K562 (cell line): ENCODE results near the gene CTDNEP1. TPM values are rescaled to one million over a fixed set of nuclear protein-coding genes. Genes with fewer than 3 reads are reported as not detected.

Experiments
- ATAC-seq: fragments of 200-7000 bp; cut with Tn5 transposase; 3 replicates; pipeline ENCODE4 v1.9.1; 2020; ENCODE audit warnings: moderate library complexity
- BruUV-seq: library from RNA; stranded (reverse); fragments of 400-500 nt; replicated peaks from 2 replicates; lab custom pipeline; 2021; lab: Mats Ljungman, UMichigan
- CTCF ChIA-PET: fragments of 300-600 bp; formaldehyde crosslinking; extraction: SDS; loops from one replicate; lab custom pipeline; 2021; ENCODE audit warnings: low intra/inter-chr PET ratio; lab: Yijun Ruan, JAX
- POLR2A ChIA-PET: fragments of 300-600, 350-650 bp; sonication (Branson Sonifier 250); formaldehyde crosslinking; extraction: SDS; loops from one replicate; lab custom pipeline; 2021; ENCODE audit warnings: antibody characterized with exemption, inconsistent platforms; lab: Yijun Ruan, JAX
- DNase-seq, 4 experiments: peaks; one replicate each; pipeline versions ENCODE4 v3.0.0 to v3.0.0-alpha.2; 2011 to 2018; ENCODE audit warnings: low spot score in 3 of 4, mixed read lengths in 3 of 4; ENCODE audit errors: extremely low read depth in 1 of 4
- FAIRE-seq: peaks from 2 replicates; lab custom pipeline; 2011; peaks lifted over from hg19 to GRCh38; lab: Jason Lieb, UNC
- H2AFZ ChIP-seq: 2 replicates; pipeline ENCODE4 v1.6.0; 2011; ENCODE audit warnings: low read depth, low read length, control low read depth, inconsistent platforms
- H3K27ac ChIP-seq: fragments of 200-600 bp; 3 replicates; pipeline ENCODE4 v1.8.0; 2011; ENCODE audit warnings: low read depth, mild to moderate bottlenecking, control low read depth, inconsistent platforms, low read length, moderate library complexity, mixed read lengths; ENCODE audit errors: extremely low read depth
- H3K27me3 ChIP-seq, 2 experiments: fragments of 300-600 bp in 1 of 2; 2 replicates in 1 of 2; 3 replicates in 1 of 2; pipeline versions ENCODE4 v1.6.0 to v1.8.0; 2011; ENCODE audit warnings: inconsistent platforms in 2 of 2, low read length in 2 of 2, mild to moderate bottlenecking in 1 of 2, mixed read lengths in 1 of 2, moderate library complexity in 1 of 2; ENCODE audit not compliant: control insufficient read depth in 2 of 2, insufficient read depth in 2 of 2
- H3K36me3 ChIP-seq: fragments of 300-600 bp; 3 replicates; pipeline ENCODE4 v1.8.0; 2011; ENCODE audit warnings: mild to moderate bottlenecking, low read length, inconsistent platforms; ENCODE audit not compliant: control insufficient read depth, insufficient read depth
- H3K4me1 ChIP-seq, 2 experiments: fragments of 200-600 bp in 1 of 2; replicated peaks in 1 of 2; 2 replicates in 1 of 2; 3 replicates in 1 of 2; pipeline versions ENCODE4 v1.5.1 to v1.8.0; 2011; ENCODE audit warnings: inconsistent platforms in 2 of 2, low read length in 2 of 2, mild to moderate bottlenecking in 1 of 2, mixed read lengths in 1 of 2, moderate library complexity in 1 of 2; ENCODE audit not compliant: control insufficient read depth in 2 of 2, insufficient read depth in 2 of 2
- H3K4me2 ChIP-seq: 2 replicates; pipeline ENCODE4 v1.6.1; 2011; ENCODE audit warnings: low read length, control low read depth, inconsistent platforms, mixed read lengths; ENCODE audit not compliant: insufficient read depth
- H3K4me3 ChIP-seq: fragments of 200-600 bp; sonication (generic), shearing (Covaris generic); 2 replicates; pipeline ENCODE4 v1.5.1; 2016; ENCODE audit warnings: control low read depth, inconsistent platforms
- H3K79me2 ChIP-seq: fragments of 200-600 bp; 3 replicates; pipeline ENCODE4 v1.8.0; 2011; ENCODE audit warnings: low read length, inconsistent platforms; ENCODE audit not compliant: control insufficient read depth, insufficient read depth
- H3K9ac ChIP-seq, 2 experiments: 2 replicates each; pipeline versions ENCODE4 v1.6.0 to v1.6.1; 2011; ENCODE audit warnings: low read depth in 2 of 2, low read length in 2 of 2, control low read depth in 1 of 2, inconsistent platforms in 1 of 2, mild to moderate bottlenecking in 1 of 2, mixed read lengths in 1 of 2; ENCODE audit not compliant: insufficient read depth in 1 of 2
- H3K9me1 ChIP-seq: one replicate; pipeline ENCODE4 v1.6.0; 2011; ENCODE audit warnings: inconsistent platforms, mild to moderate bottlenecking, low read length, moderate library complexity; ENCODE audit not compliant: control insufficient read depth, insufficient read depth
- H3K9me3 ChIP-seq: replicated peaks from 2 replicates; pipeline ENCODE4 v1.5.1; 2011; ENCODE audit warnings: low read depth, low read length, inconsistent platforms; ENCODE audit not compliant: control insufficient read depth, insufficient read depth
- H4K20me1 ChIP-seq: replicated peaks from 2 replicates; pipeline ENCODE4 v1.6.1; 2011; ENCODE audit warnings: low read length, inconsistent platforms, mixed read lengths; ENCODE audit not compliant: control insufficient read depth, insufficient read depth
- CTBP1 ChIP-seq: fragments of 450-650 bp; IDR thresholded peaks from 2 replicates; pipeline ENCODE4 v1.6.1; 2016; ENCODE audit warnings: borderline replicate concordance
- DIDO1 ChIP-seq: fragments of 450-650 bp; IDR thresholded peaks from 2 replicates; pipeline ENCODE4 v1.6.1; 2016; ENCODE audit warnings: low read depth, missing biosample characterization, missing genetic modification characterization
- MEF2D ChIP-seq: conservative IDR thresholded peaks from 2 replicates; pipeline ENCODE4 v1.6.1; 2016; ENCODE audit warnings: low read depth, missing genetic modification characterization, missing compliant biosample characterization
- MEIS2 ChIP-seq: fragments of 450-650 bp; IDR thresholded peaks from 2 replicates; pipeline ENCODE4 v1.6.1; 2014; ENCODE audit warnings: mild to moderate bottlenecking; ENCODE audit not compliant: partially characterized antibody
- POLR2AphosphoS2 ChIP-seq: IDR thresholded peaks from 2 replicates; pipeline ENCODE4 v1.6.1; 2012; ENCODE audit warnings: low read length, improper control_type of control experiment
- XRCC3 ChIP-seq: fragments of 450-650 bp; IDR thresholded peaks from 2 replicates; pipeline ENCODE4 v1.6.1; 2017; ENCODE audit warnings: mild to moderate bottlenecking, moderate library complexity
- ZNF324 ChIP-seq: fragments of 250-450 bp; sonication (Bioruptor Pico); IDR thresholded peaks from 2 replicates; pipeline ENCODE4 v1.4.0; 2020; ENCODE audit warnings: mild to moderate bottlenecking
- WGBS: fragments of 100-300 bp; shearing (Covaris generic); methylation state at CpG from one replicate; pipeline ENCODE4 v1.1.6; 2016; ENCODE audit warnings: low coverage, mixed read lengths; ENCODE audit not compliant: insufficient coverage; ENCODE audit errors: missing lambda C conversion rate; 5-methylcytosine and 5-hydroxymethylcytosine counted together
- in situ Hi-C: fragments of 300-500 bp; cut with MboI; formaldehyde crosslinking; loops from 4 replicates; pipeline ENCODE4 v1.15.0; 2018; ENCODE audit warnings: inconsistent platforms, mixed read lengths
- intact Hi-C: fragments of 100-400 bp; cut with micrococcal nuclease; formaldehyde crosslinking; loops from 2 replicates; pipeline ENCODE4 v1.14.2; 2022
- polyA plus RNA-seq, 8 experiments: library from polyadenylated mRNA; depleted of rRNA in 4 of 8; stranded (reverse) in 5 of 8; unstranded in 3 of 8; fragments of >200 nt; fragmentation: Nextera tagmentation in 2 of 8; fragmentation: Illumina TruSeq in 1 of 8; extraction: Ambion mirVana in 2 of 8; extraction: Trizol in 1 of 8; gene quantifications; 2 replicates each; pipeline versions ENCODE4 v1.2.1 to v1.2.3, GENCODE V29; 2011 to 2014; ENCODE audit warnings: inconsistent platforms in 1 of 8, missing spikeins in 1 of 8
- total RNA-seq, 7 experiments: library from RNA; depleted of rRNA in 6 of 7; stranded (reverse); fragments of >200 nt in 6 of 7; fragmentation: Illumina TruSeq in 2 of 7; extraction: Trizol in 2 of 7; gene quantifications; 2 replicates each; pipeline versions ENCODE4 v1.2.1 to v1.2.3, GENCODE V29; 2011 to 2021; ENCODE audit warnings: low replicate concordance in 1 of 7
- TF ChIP-seq, protein P1 (sequence below): IDR thresholded peaks from 2 replicates; pipeline ENCODE4 v1.6.1; 2016; ENCODE audit warnings: missing genetic modification characterization, missing compliant biosample characterization
- TF ChIP-seq, protein P2 (sequence below), 2 experiments: fragments of 450-650 bp; conservative IDR thresholded peaks; 2 replicates each; pipeline ENCODE4 v1.6.1; 2017; ENCODE audit warnings: mild to moderate bottlenecking in 2 of 2, moderate library complexity in 2 of 2
- TF ChIP-seq, protein P3 (sequence below), 3 experiments: IDR thresholded peaks in 2 of 3; conservative IDR thresholded peaks in 1 of 3; 2 replicates each; pipeline ENCODE4 v1.5.1; 2011 to 2012; ENCODE audit warnings: low read length in 3 of 3, mild to moderate bottlenecking in 3 of 3, control low read depth in 2 of 3, improper control_type of control experiment in 1 of 3, inconsistent platforms in 1 of 3, low read depth in 1 of 3, mixed read lengths in 1 of 3, moderate library complexity in 1 of 3; ENCODE audit not compliant: insufficient read depth in 2 of 3
- TF ChIP-seq, protein P4 (sequence below): fragments of 250-450 bp; sonication (Bioruptor Pico); IDR thresholded peaks from 2 replicates; pipeline ENCODE4 v1.9.0; 2021; ENCODE audit warnings: mild to moderate bottlenecking, inconsistent platforms

CTDNEP1 gene
- total and polyA plus RNA-seq, 9 of the 15 experiments (the other 6 are each of a cell fraction or from before 2014, with no cell fraction given) = 10.7 to 150 (median 28.5) TPM

DNA sequence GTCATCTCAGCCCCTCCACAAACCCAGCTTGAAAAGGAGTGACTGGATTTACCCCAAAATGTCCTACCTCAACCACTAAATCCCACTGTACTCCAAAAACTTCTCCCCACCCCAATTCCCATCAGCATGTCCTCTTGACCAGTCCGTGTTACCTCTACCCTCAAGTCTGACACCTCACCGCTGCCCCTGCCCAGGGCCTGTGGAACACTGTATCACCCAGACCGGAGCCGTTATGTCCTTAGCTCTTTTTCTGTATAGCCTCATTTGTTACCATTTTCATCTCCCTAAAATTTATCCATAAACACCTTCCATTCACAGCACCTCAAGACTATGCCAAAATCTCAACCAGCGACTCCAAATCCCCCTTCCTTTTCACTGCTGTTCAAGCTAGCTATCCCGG is 14.7 kb downstream of the CTDNEP1 start:
- POLR2A ChIA-PET = interaction anchor here (6.6 kb wide), 1 partner anchor 14 kb away, joined by 73 read pairs; the partner anchor contains the start of genes ACADVL and DLG4
- no peak overlapping the region for H2AFZ ChIP-seq
- peaks cover 10% of the 10 kb centered on the region for H4K20me1 ChIP-seq
- H3K4me1 ChIP-seq = peaks cover 31 to 42% of the 10 kb centered on the region in 2 experiments; a peak in 4 of 5 replicates
- H3K36me3 ChIP-seq = peaks cover 54% of the 10 kb centered on the region; the same call in 2 of the 3 replicates
- no peak for FAIRE-seq
- BruUV-seq = no TSS peak
- intact Hi-C loops = loop anchor here (5.0 kb wide), 1 partner anchor 45 kb away; the partner anchor contains the start of gene SLC2A4
- H3K27ac ChIP-seq = peak overlapping the region; percentile 94; the same call in 2 of the 3 replicates
- 84% methylated on average over 6 of the region's 6 CpGs for WGBS
- H3K4me3 ChIP-seq = no peak overlapping the region
- in situ Hi-C loops = no loop called here
- peaks cover 93% of the 10 kb centered on the region for H3K79me2 ChIP-seq
- no peak for DNase-seq
- CTCF ChIA-PET = no interaction called here
- peaks cover 4% of the 10 kb centered on the region for H3K9me1 ChIP-seq
- TF ChIP-seq MEF2D (tag) (no peak), XRCC3 (no peak), CTBP1 (no peak), DIDO1 (no peak), ZNF324 (CRISPR knock-in tag) (no peak), POLR2AphosphoS2 (no peak), MEIS2 (no peak)
- TF ChIP-seq, protein P1, sequence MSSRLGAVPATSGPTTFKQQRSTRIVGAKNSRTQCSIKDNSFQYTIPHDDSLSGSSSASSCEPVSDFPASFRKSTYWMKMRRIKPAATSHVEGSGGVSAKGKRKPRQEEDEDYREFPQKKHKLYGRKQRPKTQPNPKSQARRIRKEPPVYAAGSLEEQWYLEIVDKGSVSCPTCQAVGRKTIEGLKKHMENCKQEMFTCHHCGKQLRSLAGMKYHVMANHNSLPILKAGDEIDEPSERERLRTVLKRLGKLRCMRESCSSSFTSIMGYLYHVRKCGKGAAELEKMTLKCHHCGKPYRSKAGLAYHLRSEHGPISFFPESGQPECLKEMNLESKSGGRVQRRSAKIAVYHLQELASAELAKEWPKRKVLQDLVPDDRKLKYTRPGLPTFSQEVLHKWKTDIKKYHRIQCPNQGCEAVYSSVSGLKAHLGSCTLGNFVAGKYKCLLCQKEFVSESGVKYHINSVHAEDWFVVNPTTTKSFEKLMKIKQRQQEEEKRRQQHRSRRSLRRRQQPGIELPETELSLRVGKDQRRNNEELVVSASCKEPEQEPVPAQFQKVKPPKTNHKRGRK = no peak
- TF ChIP-seq, protein P2, sequence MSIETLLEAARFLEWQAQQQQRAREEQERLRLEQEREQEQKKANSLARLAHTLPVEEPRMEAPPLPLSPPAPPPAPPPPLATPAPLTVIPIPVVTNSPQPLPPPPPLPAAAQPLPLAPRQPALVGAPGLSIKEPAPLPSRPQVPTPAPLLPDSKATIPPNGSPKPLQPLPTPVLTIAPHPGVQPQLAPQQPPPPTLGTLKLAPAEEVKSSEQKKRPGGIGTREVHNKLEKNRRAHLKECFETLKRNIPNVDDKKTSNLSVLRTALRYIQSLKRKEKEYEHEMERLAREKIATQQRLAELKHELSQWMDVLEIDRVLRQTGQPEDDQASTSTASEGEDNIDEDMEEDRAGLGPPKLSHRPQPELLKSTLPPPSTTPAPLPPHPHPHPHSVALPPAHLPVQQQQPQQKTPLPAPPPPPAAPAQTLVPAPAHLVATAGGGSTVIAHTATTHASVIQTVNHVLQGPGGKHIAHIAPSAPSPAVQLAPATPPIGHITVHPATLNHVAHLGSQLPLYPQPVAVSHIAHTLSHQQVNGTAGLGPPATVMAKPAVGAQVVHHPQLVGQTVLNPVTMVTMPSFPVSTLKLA (conservative IDR thresholded peaks at IDR 0.05) = no peak
- TF ChIP-seq, protein P3, sequence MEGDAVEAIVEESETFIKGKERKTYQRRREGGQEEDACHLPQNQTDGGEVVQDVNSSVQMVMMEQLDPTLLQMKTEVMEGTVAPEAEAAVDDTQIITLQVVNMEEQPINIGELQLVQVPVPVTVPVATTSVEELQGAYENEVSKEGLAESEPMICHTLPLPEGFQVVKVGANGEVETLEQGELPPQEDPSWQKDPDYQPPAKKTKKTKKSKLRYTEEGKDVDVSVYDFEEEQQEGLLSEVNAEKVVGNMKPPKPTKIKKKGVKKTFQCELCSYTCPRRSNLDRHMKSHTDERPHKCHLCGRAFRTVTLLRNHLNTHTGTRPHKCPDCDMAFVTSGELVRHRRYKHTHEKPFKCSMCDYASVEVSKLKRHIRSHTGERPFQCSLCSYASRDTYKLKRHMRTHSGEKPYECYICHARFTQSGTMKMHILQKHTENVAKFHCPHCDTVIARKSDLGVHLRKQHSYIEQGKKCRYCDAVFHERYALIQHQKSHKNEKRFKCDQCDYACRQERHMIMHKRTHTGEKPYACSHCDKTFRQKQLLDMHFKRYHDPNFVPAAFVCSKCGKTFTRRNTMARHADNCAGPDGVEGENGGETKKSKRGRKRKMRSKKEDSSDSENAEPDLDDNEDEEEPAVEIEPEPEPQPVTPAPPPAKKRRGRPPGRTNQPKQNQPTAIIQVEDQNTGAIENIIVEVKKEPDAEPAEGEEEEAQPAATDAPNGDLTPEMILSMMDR (IDR thresholded peaks at IDR 0.05 in 2 of 3, conservative IDR thresholded peaks at IDR 0.05 in 1 of 3; ENCODE audit: insufficient read depth in 2 of 3, low read depth in 1 of 3, low read length in 3 of 3) = no peak
- TF ChIP-seq, protein P4, sequence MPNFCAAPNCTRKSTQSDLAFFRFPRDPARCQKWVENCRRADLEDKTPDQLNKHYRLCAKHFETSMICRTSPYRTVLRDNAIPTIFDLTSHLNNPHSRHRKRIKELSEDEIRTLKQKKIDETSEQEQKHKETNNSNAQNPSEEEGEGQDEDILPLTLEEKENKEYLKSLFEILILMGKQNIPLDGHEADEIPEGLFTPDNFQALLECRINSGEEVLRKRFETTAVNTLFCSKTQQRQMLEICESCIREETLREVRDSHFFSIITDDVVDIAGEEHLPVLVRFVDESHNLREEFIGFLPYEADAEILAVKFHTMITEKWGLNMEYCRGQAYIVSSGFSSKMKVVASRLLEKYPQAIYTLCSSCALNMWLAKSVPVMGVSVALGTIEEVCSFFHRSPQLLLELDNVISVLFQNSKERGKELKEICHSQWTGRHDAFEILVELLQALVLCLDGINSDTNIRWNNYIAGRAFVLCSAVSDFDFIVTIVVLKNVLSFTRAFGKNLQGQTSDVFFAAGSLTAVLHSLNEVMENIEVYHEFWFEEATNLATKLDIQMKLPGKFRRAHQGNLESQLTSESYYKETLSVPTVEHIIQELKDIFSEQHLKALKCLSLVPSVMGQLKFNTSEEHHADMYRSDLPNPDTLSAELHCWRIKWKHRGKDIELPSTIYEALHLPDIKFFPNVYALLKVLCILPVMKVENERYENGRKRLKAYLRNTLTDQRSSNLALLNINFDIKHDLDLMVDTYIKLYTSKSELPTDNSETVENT (CRISPR knock-in tag) = no peak
- no peaks in the 10 kb centered on the region for H3K9me3 ChIP-seq
- H3K9ac ChIP-seq = peak overlapping the region in 1 of 2 experiments; percentile 66; a peak in 2 of 4 replicates
- H3K4me2 ChIP-seq = no peak overlapping the region
- H3K27me3 ChIP-seq = no peaks in the 10 kb centered on the region
- ATAC-seq = no peak
